Natural killer cell (primary cell): ENCODE data around the gene IFT20. TPM values are rescaled to one million over a fixed set of nuclear protein-coding genes. Genes with fewer than 3 reads are reported as not detected.

Experiments
- ATAC-seq, 3 donors: fragments of 150-1000 bp in 2 of 3; fragments of 200-7000 bp in 1 of 3; cut with Tn5 transposase; 1 replicate in 1 of 3; 2 replicates in 2 of 3; pipeline ENCODE4 v1.10.0; 2021; ENCODE audit warnings: mild to moderate bottlenecking in 2 of 3, moderate library complexity in 2 of 3
- DNase-seq, 2 donors: peaks; one replicate each; pipeline versions ENCODE4 v3.0.0 to v3.0.0-alpha.2; 2013 to 2021; ENCODE audit warnings: mixed read lengths in 1 of 2
- H3K27ac ChIP-seq: one replicate; pipeline ENCODE4 v1.5.1; 2013; ENCODE audit warnings: mild to moderate bottlenecking, low read length
- H3K27me3 ChIP-seq: one replicate; pipeline ENCODE4 v1.6.1; 2013; ENCODE audit warnings: low read length; ENCODE audit not compliant: control insufficient read depth, insufficient read depth
- H3K36me3 ChIP-seq: one replicate; pipeline ENCODE4 v1.6.1; 2013; ENCODE audit warnings: low read length; ENCODE audit not compliant: control insufficient read depth, insufficient read depth
- H3K4me1 ChIP-seq: one replicate; pipeline ENCODE4 v1.6.1; 2013; ENCODE audit warnings: low read length; ENCODE audit not compliant: control insufficient read depth, insufficient read depth
- H3K4me3 ChIP-seq: one replicate; pipeline ENCODE4 v1.5.1; 2013; ENCODE audit warnings: low read length
- H3K9me3 ChIP-seq: one replicate; pipeline ENCODE4 v1.6.1; 2013; ENCODE audit warnings: low read length; ENCODE audit not compliant: control insufficient read depth, insufficient read depth
- H3K27ac Mint-ChIP-seq, 2 donors: one replicate each; pipeline ENCODE4 v1.8.0; 2022; ENCODE audit warnings: mild to moderate bottlenecking in 2 of 2, mixed read lengths in 2 of 2, moderate library complexity in 1 of 2
- H3K27me3 Mint-ChIP-seq, 2 donors: one replicate each; pipeline ENCODE4 v1.8.0; 2022; ENCODE audit warnings: low read depth in 2 of 2, mixed read lengths in 2 of 2
- H3K36me3 Mint-ChIP-seq: one replicate; pipeline ENCODE4 v1.8.0; 2022; ENCODE audit warnings: mixed read lengths
- H3K4me1 Mint-ChIP-seq, 2 donors: one replicate each; pipeline ENCODE4 v1.8.0; 2022; ENCODE audit warnings: mixed read lengths in 2 of 2
- H3K4me3 Mint-ChIP-seq: one replicate; pipeline ENCODE4 v1.8.0; 2022; ENCODE audit warnings: mild to moderate bottlenecking, moderate library complexity, mixed read lengths
- H3K9me3 Mint-ChIP-seq, 2 donors: one replicate each; pipeline ENCODE4 v1.8.0; 2022; ENCODE audit warnings: mixed read lengths in 2 of 2
- WGBS: methylation state at CpG from one replicate; pipeline ENCODE4 v1.1.7; 2013; ENCODE audit warnings: missing lambda C conversion rate; ENCODE audit not compliant: insufficient coverage; 5-methylcytosine and 5-hydroxymethylcytosine counted together
- intact Hi-C: fragments of 100-400 bp; cut with micrococcal nuclease; formaldehyde crosslinking; loops from one replicate; pipeline ENCODE4 v1.14.2; 2022
- total RNA-seq, 4 donors: library from RNA; stranded (reverse); fragments of 120-200 nt in 1 of 4; gene quantifications; one replicate each; pipeline versions ENCODE4 v1.2.3 to v1.2.4, GENCODE V29; 2013 to 2022
- TF ChIP-seq, protein P1 (sequence below): fragments of 200-600 bp; IDR thresholded peaks from one replicate; pipeline ENCODE4 v1.8.0; 2022; ENCODE audit warnings: antibody characterized with exemption

The IFT20 gene
- total RNA-seq, 3 donors from 2014 or later (not counting 1 experiment from before 2014, with no cell fraction given) = 50.0 to 109 (median 68.6) TPM

DNA sequence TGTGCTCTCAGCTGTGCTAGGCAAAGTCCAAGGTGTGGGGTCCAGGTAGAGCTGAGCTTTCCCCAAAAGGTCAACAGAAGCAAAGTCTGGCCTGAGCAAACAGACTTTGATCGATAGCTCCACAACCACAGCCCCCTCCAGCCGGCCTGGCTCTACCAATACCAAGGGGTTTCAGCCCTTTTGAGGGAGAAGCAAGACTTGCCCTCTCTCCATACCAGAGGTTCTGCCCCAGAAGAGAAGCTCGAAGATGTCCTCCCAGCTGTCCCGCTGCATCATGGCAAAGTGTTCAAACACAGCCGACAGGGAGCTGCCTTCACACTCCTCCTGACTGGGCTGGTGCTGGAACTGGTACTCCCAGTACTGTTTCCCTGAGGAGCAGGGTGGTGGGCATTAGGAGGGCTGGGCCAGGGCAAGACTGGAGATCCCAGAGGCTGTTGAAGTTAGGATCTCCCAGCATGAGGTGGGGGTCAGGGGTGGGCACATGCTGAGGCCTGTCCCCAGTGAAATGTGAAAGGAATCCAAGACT lies 33.1 kb upstream of the IFT20 start:
- DNase-seq (no peak), ATAC-seq (no peak)
- no peak overlapping the region for H3K27ac Mint-ChIP-seq
- no peaks in the 10 kb centered on the region for H3K9me3 ChIP-seq
- peaks cover 7 to 20% of the 10 kb centered on the region in 2 donors for H3K4me1 Mint-ChIP-seq
- H3K36me3 ChIP-seq = peaks cover 6% of the 10 kb centered on the region
- TF ChIP-seq, protein P1, sequence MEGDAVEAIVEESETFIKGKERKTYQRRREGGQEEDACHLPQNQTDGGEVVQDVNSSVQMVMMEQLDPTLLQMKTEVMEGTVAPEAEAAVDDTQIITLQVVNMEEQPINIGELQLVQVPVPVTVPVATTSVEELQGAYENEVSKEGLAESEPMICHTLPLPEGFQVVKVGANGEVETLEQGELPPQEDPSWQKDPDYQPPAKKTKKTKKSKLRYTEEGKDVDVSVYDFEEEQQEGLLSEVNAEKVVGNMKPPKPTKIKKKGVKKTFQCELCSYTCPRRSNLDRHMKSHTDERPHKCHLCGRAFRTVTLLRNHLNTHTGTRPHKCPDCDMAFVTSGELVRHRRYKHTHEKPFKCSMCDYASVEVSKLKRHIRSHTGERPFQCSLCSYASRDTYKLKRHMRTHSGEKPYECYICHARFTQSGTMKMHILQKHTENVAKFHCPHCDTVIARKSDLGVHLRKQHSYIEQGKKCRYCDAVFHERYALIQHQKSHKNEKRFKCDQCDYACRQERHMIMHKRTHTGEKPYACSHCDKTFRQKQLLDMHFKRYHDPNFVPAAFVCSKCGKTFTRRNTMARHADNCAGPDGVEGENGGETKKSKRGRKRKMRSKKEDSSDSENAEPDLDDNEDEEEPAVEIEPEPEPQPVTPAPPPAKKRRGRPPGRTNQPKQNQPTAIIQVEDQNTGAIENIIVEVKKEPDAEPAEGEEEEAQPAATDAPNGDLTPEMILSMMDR = no peak
- no peaks in the 10 kb centered on the region for H3K27me3 ChIP-seq
- WGBS = 92% methylated on average over 5 of the region's 5 CpGs
- H3K4me1 ChIP-seq = peaks cover 20% of the 10 kb centered on the region
- H3K36me3 Mint-ChIP-seq = no peaks in the 10 kb centered on the region
- intact Hi-C loops = no loop called here
- H3K27ac ChIP-seq = no peak overlapping the region
- H3K4me3 ChIP-seq = no peak overlapping the region
- no peaks in the 10 kb centered on the region for H3K27me3 Mint-ChIP-seq
- no peak overlapping the region for H3K4me3 Mint-ChIP-seq
- H3K9me3 Mint-ChIP-seq = no peaks in the 10 kb centered on the region

GRCh38 chr17:28367641-28368305 lies 32.5 kb upstream of the IFT20 start:
- Histone ChIP-seq H3K9me3 (no peaks in the 10 kb centered on the region), H3K4me1 (peaks cover 15% of the 10 kb centered on the region), H3K36me3 (peaks cover 10% of the 10 kb centered on the region), H3K27me3 (no peaks in the 10 kb centered on the region), H3K27ac (no peak overlapping the region), H3K4me3 (no peak overlapping the region)
- 94% methylated on average over 21 of the region's 21 CpGs for WGBS
- peaks cover 1 to 15% of the 10 kb centered on the region in 2 donors for H3K4me1 Mint-ChIP-seq
- no peaks in the 10 kb centered on the region for H3K27me3 Mint-ChIP-seq
- ATAC-seq (no peak), DNase-seq (no peak)
- no peaks in the 10 kb centered on the region for H3K36me3 Mint-ChIP-seq
- no peaks in the 10 kb centered on the region for H3K9me3 Mint-ChIP-seq
- intact Hi-C loops = no loop called here
- TF ChIP-seq, protein P1 = no peak
- H3K4me3 Mint-ChIP-seq = no peak overlapping the region
- no peak overlapping the region for H3K27ac Mint-ChIP-seq

DNA sequence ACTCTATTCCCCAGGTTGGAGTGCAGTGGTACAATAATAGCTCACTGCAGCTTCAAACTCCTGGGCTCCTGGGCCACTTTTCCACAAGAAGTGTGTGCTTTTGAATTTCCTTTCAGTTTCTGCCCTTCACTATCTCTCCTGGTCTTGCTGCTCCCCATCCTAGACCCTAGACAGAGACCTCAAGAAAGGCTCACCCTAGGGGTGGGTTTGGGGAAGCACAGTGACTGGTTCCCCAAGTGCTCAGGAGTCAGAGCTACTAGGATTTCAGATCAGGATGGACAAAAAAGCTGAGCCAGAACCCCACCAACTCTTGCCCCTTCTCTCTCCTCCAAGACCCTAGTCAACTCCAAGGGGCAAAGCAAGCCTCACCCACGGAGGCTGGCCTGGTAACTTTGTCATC lies 31.3 kb upstream of the IFT20 start:
- Mint-ChIP-seq H3K4me3 (no peak overlapping the region), H3K27ac (no peak overlapping the region), H3K4me1 (peaks cover 0 to 7% of the 10 kb centered on the region in 2 donors), H3K9me3 (no peaks in the 10 kb centered on the region), H3K27me3 (no peaks in the 10 kb centered on the region), H3K36me3 (no peaks in the 10 kb centered on the region)
- Histone ChIP-seq H3K4me3 (no peak overlapping the region), H3K4me1 (peaks cover 6% of the 10 kb centered on the region), H3K9me3 (no peaks in the 10 kb centered on the region), H3K27ac (no peak overlapping the region), H3K36me3 (peaks cover 16% of the 10 kb centered on the region), H3K27me3 (no peaks in the 10 kb centered on the region)
- DNase-seq = no peak
- TF ChIP-seq, protein P1 = no peak
- no peak for ATAC-seq
- intact Hi-C loops = no loop called here
- 100% methylated on average over 1 of the region's 1 CpG for WGBS

GRCh38 chr17:28365487-28365886 lies 30.2 kb upstream of the IFT20 start:
- ATAC-seq = no peak
- Histone ChIP-seq H3K4me1 (no peaks in the 10 kb centered on the region), H3K9me3 (no peaks in the 10 kb centered on the region), H3K27me3 (no peaks in the 10 kb centered on the region), H3K27ac (no peak overlapping the region), H3K4me3 (no peak overlapping the region), H3K36me3 (peaks cover 27% of the 10 kb centered on the region)
- no peak for DNase-seq
- Mint-ChIP-seq H3K4me3 (no peak overlapping the region), H3K27me3 (no peaks in the 10 kb centered on the region), H3K9me3 (no peaks in the 10 kb centered on the region), H3K27ac (no peak overlapping the region), H3K4me1 (no peaks in the 10 kb centered on the region), H3K36me3 (no peaks in the 10 kb centered on the region)
- TF ChIP-seq, protein P1 = no peak
- intact Hi-C loops = no loop called here
- 97% methylated on average over 3 of the region's 3 CpGs for WGBS
